Testis (tissue), 2 donors: ENCODE measurements around the gene ZNF771.

Experiments
- POLR2A ChIP-seq: fragments of 450-650 bp; IDR thresholded peaks from one replicate; pipeline ENCODE4 v1.6.1; 2017; ENCODE audit warnings: antibody characterized with exemption, mild to moderate bottlenecking, moderate library complexity
- TF ChIP-seq, protein P1 (sequence below), 3 experiments: fragments of 450-650 bp in 2 of 3; fragments of 200-600 bp in 1 of 3; sonication (generic) in 1 of 3; IDR thresholded peaks; one replicate each; pipeline ENCODE4 v1.5.1; 2016 to 2019; ENCODE audit warnings: antibody characterized with exemption in 3 of 3, mild to moderate bottlenecking in 2 of 3, moderate library complexity in 1 of 3

DNA sequence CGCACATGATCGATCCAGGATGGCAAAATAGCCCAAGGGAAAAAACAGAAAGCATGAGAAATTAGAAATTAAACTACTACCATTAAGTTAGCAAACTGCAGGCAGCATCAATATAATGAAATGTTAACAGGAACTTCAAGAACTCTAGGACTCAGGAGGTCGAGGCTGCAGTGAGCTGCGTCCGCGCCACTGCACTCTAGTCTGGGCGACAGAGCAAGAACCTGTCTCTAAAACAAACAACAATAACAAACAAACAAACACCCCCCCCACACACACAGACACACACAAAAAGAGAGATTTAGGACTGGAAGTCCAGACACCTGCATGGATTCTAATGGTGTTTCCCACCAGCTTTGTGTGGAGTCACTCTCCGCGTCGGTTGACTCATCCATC lies 38.8 kb downstream of the ZNF771 start:
- TF ChIP-seq, protein P1, sequence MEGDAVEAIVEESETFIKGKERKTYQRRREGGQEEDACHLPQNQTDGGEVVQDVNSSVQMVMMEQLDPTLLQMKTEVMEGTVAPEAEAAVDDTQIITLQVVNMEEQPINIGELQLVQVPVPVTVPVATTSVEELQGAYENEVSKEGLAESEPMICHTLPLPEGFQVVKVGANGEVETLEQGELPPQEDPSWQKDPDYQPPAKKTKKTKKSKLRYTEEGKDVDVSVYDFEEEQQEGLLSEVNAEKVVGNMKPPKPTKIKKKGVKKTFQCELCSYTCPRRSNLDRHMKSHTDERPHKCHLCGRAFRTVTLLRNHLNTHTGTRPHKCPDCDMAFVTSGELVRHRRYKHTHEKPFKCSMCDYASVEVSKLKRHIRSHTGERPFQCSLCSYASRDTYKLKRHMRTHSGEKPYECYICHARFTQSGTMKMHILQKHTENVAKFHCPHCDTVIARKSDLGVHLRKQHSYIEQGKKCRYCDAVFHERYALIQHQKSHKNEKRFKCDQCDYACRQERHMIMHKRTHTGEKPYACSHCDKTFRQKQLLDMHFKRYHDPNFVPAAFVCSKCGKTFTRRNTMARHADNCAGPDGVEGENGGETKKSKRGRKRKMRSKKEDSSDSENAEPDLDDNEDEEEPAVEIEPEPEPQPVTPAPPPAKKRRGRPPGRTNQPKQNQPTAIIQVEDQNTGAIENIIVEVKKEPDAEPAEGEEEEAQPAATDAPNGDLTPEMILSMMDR (IDR thresholded peaks at IDR 0.05) = no peak
- TF ChIP-seq POLR2A = no peak
